ENCODE data around the gene ARHGEF19. TPM values are rescaled to one million over a fixed set of nuclear protein-coding genes. Genes with fewer than 3 reads are reported as not detected.

Gene ARHGEF19
- total RNA-seq, 4 donors from 2014 or later = 2.6 to 10.6 (median 3.9) TPM

GRCh38 chr1:16149702-16150488, 62.6 kb downstream of the ARHGEF19 start:
- no peak for DNase-seq (ENCODE audit: low spot score)
- ATAC-seq (ENCODE audit: low FRiP score) = no peak
- TF ChIP-seq, protein P1, sequence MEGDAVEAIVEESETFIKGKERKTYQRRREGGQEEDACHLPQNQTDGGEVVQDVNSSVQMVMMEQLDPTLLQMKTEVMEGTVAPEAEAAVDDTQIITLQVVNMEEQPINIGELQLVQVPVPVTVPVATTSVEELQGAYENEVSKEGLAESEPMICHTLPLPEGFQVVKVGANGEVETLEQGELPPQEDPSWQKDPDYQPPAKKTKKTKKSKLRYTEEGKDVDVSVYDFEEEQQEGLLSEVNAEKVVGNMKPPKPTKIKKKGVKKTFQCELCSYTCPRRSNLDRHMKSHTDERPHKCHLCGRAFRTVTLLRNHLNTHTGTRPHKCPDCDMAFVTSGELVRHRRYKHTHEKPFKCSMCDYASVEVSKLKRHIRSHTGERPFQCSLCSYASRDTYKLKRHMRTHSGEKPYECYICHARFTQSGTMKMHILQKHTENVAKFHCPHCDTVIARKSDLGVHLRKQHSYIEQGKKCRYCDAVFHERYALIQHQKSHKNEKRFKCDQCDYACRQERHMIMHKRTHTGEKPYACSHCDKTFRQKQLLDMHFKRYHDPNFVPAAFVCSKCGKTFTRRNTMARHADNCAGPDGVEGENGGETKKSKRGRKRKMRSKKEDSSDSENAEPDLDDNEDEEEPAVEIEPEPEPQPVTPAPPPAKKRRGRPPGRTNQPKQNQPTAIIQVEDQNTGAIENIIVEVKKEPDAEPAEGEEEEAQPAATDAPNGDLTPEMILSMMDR (IDR thresholded peaks at IDR 0.05) = no peak

GRCh38 chr1:16149146-16149545, 63.3 kb downstream of the ARHGEF19 start:
- TF ChIP-seq, protein P1 (IDR thresholded peaks at IDR 0.05) = no peak
- no peak for DNase-seq (ENCODE audit: low spot score)
- no peak for ATAC-seq (ENCODE audit: low FRiP score)

DNA sequence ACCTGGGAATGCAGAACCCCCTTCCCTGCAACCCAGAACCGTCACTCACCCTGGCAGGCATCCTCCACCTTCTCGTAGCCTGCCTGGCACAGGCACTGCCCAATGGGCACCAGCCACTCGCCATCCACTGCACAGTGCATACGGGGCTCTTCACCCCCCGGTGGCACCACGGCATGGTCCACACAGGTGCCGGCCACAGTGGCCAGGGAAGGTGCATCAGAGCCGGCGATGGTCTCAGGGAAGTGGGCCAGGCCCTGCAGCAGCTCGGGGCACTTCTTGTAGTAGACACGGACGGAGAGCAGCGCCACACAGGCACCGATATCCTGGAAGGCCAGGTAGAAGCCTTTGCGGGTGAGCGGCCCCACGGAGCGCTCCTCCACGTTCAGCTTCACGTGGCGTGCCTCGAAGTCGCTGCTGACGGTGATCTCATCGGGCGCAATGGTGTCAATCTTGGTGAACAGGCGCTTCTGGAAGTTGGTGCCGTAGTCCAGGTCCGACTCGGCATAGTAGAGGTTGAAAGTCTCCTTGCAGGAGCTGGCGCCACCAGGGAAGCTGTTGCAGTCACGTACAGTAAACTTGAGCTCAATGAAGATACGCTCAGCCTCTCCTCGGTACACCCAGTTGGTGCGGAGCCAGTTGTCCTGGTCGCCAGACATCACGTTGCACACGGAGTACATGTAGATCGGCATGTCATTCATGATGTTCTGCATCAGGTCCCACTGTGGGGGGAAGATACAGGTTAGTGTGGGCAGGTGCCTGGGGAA, 63.9 kb downstream of the ARHGEF19 start:
- TF ChIP-seq, protein P1 (IDR thresholded peaks at IDR 0.05) = no peak
- ATAC-seq (ENCODE audit: low FRiP score) = no peak

More for the DNA sequence above, 63.9 kb downstream of the ARHGEF19 start:
- DNase-seq (ENCODE audit: low spot score) = no peak

Small RNA genes lying within 50 kb of the gene (small RNA-seq; reads per million reads assigned to genes)
- not detected for gene MT1XP1

Other genes with a start within 250 kb of the ARHGEF19 start
- gene ZBTB17, start 236.6 kb downstream of the ARHGEF19 start, total RNA-seq = 10 to 100 TPM; 20.7 to 53.6 (median 27.8) TPM
- not detected for gene SRARP, start 208.4 kb downstream of the ARHGEF19 start, total RNA-seq
- gene HSPB7, start 194.6 kb downstream of the ARHGEF19 start, total RNA-seq = 100 to 1,000 TPM in 3 of 4 donors, 10 to 100 TPM in 1; 65.7 to 157 (median 128) TPM
- 1 to 10 TPM in 2 of 4 donors, under 1 TPM in 2; 0.37 to 2.4 (median 1.0) TPM for gene CLCNKA, start 190.6 kb downstream of the ARHGEF19 start, total RNA-seq
- 1 to 10 TPM in 2 of 4 donors, under 1 TPM in 1, not detected in 1; 0.38 to 2.2 (median 1.6) TPM for gene CLCNKB, start 168.9 kb downstream of the ARHGEF19 start, total RNA-seq
- gene FAM131C, start 139.0 kb downstream of the ARHGEF19 start, total RNA-seq = not detected
- 10 to 100 TPM; 15.3 to 41.8 (median 28.6) TPM for gene EPHA2, start 56.6 kb downstream of the ARHGEF19 start, total RNA-seq
- gene CPLANE2, start 24.5 kb upstream of the ARHGEF19 start, total RNA-seq = 10 to 100 TPM in 1 of 4 donors, 1 to 10 TPM in 3; 2.0 to 13.3 (median 4.7) TPM
- 10 to 100 TPM; 16.1 to 29.8 (median 19.2) TPM for gene FBXO42, start 139.8 kb upstream of the ARHGEF19 start, total RNA-seq
- 10 to 100 TPM; 73.1 to 80.5 (median 77.7) TPM for gene SZRD1, start 154.6 kb upstream of the ARHGEF19 start, total RNA-seq
- gene SPATA21, start 224.8 kb upstream of the ARHGEF19 start, total RNA-seq = not detected
- 10 to 100 TPM; 46.9 to 89.5 (median 60.4) TPM for gene NECAP2, start 228.1 kb upstream of the ARHGEF19 start, total RNA-seq